Activated T-cell treated with anti-CD3 and anti-CD28 coated beads for 4 hours (primary cell): ENCODE measurements around the gene LARGE1.

Experiments used
- DNase-seq: peaks from one replicate; pipeline ENCODE4 v3.0.0-alpha.2; 2020

The LARGE1 gene

GRCh38 chr22:33539902-33540751 is 380.1 kb downstream of the LARGE1 start:
- no peak for DNase-seq

- DNase-seq = no peak
Observed at GRCh38 chr22:33539202-33539901, 380.9 kb downstream of the LARGE1 start.

- no peak for DNase-seq
Observed at GRCh38 chr22:33538277-33538885, 381.9 kb downstream of the LARGE1 start.

- no peak for DNase-seq
Observed at GRCh38 chr22:33537059-33537458, 383.2 kb downstream of the LARGE1 start.

- DNase-seq = no peak
Observed at GRCh38 chr22:33535937-33536875, 384.1 kb downstream of the LARGE1 start.

- no peak for DNase-seq
Observed at GRCh38 chr22:33529424-33530113, 390.7 kb downstream of the LARGE1 start.

GRCh38 chr22:33528183-33528582 is 392.1 kb downstream of the LARGE1 start:
- DNase-seq = no peak

- no peak for DNase-seq
Observed at GRCh38 chr22:33526434-33527107, 393.7 kb downstream of the LARGE1 start.

GRCh38 chr22:33524511-33525260 is 395.6 kb downstream of the LARGE1 start:
- DNase-seq = no peak

GRCh38 chr22:33521879-33522665 is 398.2 kb downstream of the LARGE1 start:
- DNase-seq = no peak

GRCh38 chr22:33520904-33521780 is 399.1 kb downstream of the LARGE1 start:
- DNase-seq = no peak

GRCh38 chr22:33519974-33520903 is 400.0 kb downstream of the LARGE1 start:
- DNase-seq = no peak

- DNase-seq = no peak
Observed at GRCh38 chr22:33519071-33519973, 401.0 kb downstream of the LARGE1 start.

GRCh38 chr22:33518405-33518804 is 401.9 kb downstream of the LARGE1 start:
- DNase-seq = no peak

- no peak for DNase-seq
Observed at GRCh38 chr22:33515795-33516194, 404.5 kb downstream of the LARGE1 start.
